Activated CD8-positive, alpha-beta T cell treated with anti-CD3 and anti-CD28 coated beads for 36 hours (primary cell): ENCODE results near the gene SPOP. TPM values are rescaled to one million over a fixed set of nuclear protein-coding genes. Genes with fewer than 3 reads are reported as not detected.

Experiments used
- ATAC-seq: fragments of 200-7000 bp; cut with Tn5 transposase; one replicate; pipeline ENCODE4 v1.10.0; 2021; ENCODE audit warnings: mild to moderate bottlenecking, moderate library complexity
- CTCF ChIA-PET: fragments of 350-600 bp; sonication (Branson Sonifier 250); formaldehyde crosslinking; loops from one replicate; lab custom pipeline; 2021; ENCODE audit warnings: antibody characterized with exemption; lab: Charles Lee
- POLR2A ChIA-PET: fragments of 350-600 bp; sonication (Branson Sonifier 250); formaldehyde crosslinking; loops from one replicate; lab custom pipeline; 2021; ENCODE audit warnings: antibody characterized with exemption; lab: Charles Lee
- DNase-seq: peaks from one replicate; pipeline ENCODE4 v3.0.0-alpha.2; 2020
- H3K27ac Mint-ChIP-seq: one replicate; pipeline ENCODE4 v1.8.0; 2021; ENCODE audit warnings: mild to moderate bottlenecking, mixed read lengths
- H3K27me3 Mint-ChIP-seq: one replicate; pipeline ENCODE4 v1.8.0; 2021; ENCODE audit warnings: mixed read lengths
- H3K36me3 Mint-ChIP-seq: one replicate; pipeline ENCODE4 v1.8.0; 2021; ENCODE audit warnings: low read depth, mixed read lengths
- H3K4me1 Mint-ChIP-seq: one replicate; pipeline ENCODE4 v1.8.0; 2021; ENCODE audit warnings: low read depth, mixed read lengths
- H3K4me3 Mint-ChIP-seq: one replicate; pipeline ENCODE4 v1.8.0; 2021; ENCODE audit warnings: mild to moderate bottlenecking, moderate library complexity, mixed read lengths
- H3K9me3 Mint-ChIP-seq: one replicate; pipeline ENCODE4 v1.8.0; 2021; ENCODE audit warnings: mixed read lengths
- intact Hi-C: fragments of 100-400 bp; cut with micrococcal nuclease; formaldehyde crosslinking; loops from one replicate; pipeline ENCODE4 v1.10.0; 2022
- total RNA-seq, 2 experiments: library from RNA; stranded (reverse); gene quantifications; one replicate each; pipeline ENCODE4 v1.2.3, GENCODE V29; 2021
- TF ChIP-seq, protein P1 (sequence below): fragments of 200-600 bp; IDR thresholded peaks from one replicate; pipeline ENCODE4 v1.8.0; 2022; ENCODE audit warnings: antibody characterized with exemption, mild to moderate bottlenecking

Gene SPOP
- total RNA-seq, 2 experiments from 2014 or later, result 61.6 to 63.5 TPM

DNA sequence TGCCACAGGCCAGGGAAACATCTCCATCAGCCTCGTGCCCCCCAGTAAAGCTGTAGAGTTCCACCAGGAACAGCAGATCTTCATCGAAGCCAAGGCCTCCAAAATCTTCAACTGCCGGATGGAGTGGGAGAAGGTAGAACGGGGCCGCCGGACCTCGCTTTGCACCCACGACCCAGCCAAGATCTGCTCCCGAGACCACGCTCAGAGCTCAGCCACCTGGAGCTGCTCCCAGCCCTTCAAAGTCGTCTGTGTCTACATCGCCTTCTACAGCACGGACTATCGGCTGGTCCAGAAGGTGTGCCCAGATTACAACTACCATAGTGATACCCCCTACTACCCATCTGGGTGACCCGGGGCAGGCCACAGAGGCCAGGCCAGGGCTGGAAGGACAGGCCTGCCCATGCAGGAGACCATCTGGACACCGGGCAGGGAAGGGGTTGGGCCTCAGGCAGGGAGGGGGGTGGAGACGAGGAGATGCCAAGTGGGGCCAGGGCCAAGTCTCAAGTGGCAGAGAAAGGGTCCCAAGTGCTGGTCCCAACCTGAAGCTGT, 98.9 kb downstream of the SPOP start:
- no peak for DNase-seq
- ChIA-PET POLR2A (interaction anchor here (0.6 kb wide), 1 partner anchor 35 kb away, joined by 3 read pairs; no protein-coding TSS in a partner anchor), CTCF (interaction anchor here (1.0 to 2.0 kb wide), 4 partner anchors 11 to 117 kb away, joined by 3 to 9 read pairs (median 4); no protein-coding TSS in a partner anchor)
- Mint-ChIP-seq H3K9me3 (no peaks in the 10 kb centered on the region), H3K4me1 (peaks cover 8% of the 10 kb centered on the region), H3K27ac (no peak overlapping the region), H3K4me3 (no peak overlapping the region), H3K27me3 (peaks cover 28% of the 10 kb centered on the region), H3K36me3 (no peaks in the 10 kb centered on the region)
- intact Hi-C loops, result loop anchor here (10.0 kb wide), 3 partner anchors 206 to 416 kb away; partner anchors contain the start of genes DLX3 and KAT7
- TF ChIP-seq, protein P1, sequence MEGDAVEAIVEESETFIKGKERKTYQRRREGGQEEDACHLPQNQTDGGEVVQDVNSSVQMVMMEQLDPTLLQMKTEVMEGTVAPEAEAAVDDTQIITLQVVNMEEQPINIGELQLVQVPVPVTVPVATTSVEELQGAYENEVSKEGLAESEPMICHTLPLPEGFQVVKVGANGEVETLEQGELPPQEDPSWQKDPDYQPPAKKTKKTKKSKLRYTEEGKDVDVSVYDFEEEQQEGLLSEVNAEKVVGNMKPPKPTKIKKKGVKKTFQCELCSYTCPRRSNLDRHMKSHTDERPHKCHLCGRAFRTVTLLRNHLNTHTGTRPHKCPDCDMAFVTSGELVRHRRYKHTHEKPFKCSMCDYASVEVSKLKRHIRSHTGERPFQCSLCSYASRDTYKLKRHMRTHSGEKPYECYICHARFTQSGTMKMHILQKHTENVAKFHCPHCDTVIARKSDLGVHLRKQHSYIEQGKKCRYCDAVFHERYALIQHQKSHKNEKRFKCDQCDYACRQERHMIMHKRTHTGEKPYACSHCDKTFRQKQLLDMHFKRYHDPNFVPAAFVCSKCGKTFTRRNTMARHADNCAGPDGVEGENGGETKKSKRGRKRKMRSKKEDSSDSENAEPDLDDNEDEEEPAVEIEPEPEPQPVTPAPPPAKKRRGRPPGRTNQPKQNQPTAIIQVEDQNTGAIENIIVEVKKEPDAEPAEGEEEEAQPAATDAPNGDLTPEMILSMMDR, result no peak
- ATAC-seq, result no peak

DNA sequence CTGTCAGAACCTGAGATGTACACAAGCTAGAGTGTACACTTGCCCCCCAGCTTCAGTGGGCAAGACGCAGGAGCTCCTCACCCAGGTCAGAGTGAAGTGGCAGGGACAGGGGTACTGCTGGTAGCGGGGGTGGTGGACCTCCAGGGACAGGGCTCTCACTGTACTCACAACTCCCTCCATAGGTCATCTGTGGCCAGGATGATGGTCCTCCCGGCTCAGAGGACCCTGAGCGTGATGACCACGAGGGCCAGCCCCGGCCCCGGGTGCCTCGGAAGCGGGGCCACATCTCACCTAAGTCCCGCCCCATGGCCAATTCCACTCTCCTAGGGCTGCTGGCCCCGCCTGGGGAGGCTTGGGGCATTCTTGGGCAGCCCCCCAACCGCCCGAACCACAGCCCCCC, 99.5 kb downstream of the SPOP start:
- Mint-ChIP-seq H3K4me3 (no peak overlapping the region), H3K9me3 (no peaks in the 10 kb centered on the region), H3K27me3 (peaks cover 34% of the 10 kb centered on the region), H3K36me3 (no peaks in the 10 kb centered on the region), H3K27ac (no peak overlapping the region), H3K4me1 (peaks cover 8% of the 10 kb centered on the region)
- intact Hi-C loops, result loop anchor here (10.0 kb wide), 3 partner anchors 206 to 416 kb away; partner anchors contain the start of genes DLX3 and KAT7
- DNase-seq (no peak), ATAC-seq (no peak)
- POLR2A ChIA-PET, result interaction anchor here (1.1 kb wide), 1 partner anchor 16 kb away, joined by 3 read pairs; no protein-coding TSS in a partner anchor
- TF ChIP-seq, protein P1, result no peak
- CTCF ChIA-PET, result interaction anchor here (1.0 to 2.0 kb wide), 3 partner anchors 11 to 117 kb away, joined by 3 to 9 read pairs (median 3); no protein-coding TSS in a partner anchor

DNA sequence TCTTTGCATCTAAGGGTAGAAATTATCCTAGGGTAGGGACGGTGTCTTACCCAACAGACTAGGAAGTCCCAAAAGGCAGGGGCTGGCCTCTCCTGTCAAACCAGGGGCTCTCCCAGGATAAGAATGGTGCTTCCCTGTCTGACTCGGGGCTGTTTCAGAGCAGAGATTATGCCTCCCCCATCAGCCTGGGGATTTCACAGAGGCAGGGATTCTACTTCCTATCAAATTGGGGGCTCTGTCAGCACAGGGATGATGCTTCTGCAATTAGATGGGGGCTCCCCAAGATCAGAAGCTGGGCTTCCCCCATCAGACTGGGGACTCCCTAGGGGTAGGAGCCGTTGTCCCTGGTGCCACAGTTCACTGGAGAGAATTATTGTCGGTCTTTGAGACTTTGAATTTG, 99.9 kb downstream of the SPOP start:
- Mint-ChIP-seq H3K4me1 (peaks cover 8% of the 10 kb centered on the region), H3K4me3 (no peak overlapping the region), H3K9me3 (no peaks in the 10 kb centered on the region), H3K27me3 (peaks cover 37% of the 10 kb centered on the region), H3K27ac (no peak overlapping the region), H3K36me3 (no peaks in the 10 kb centered on the region)
- ChIA-PET CTCF (interaction anchor here (1.0 to 2.0 kb wide), 3 partner anchors 10 to 118 kb away, joined by 3 to 9 read pairs (median 3); no protein-coding TSS in a partner anchor), POLR2A (interaction anchor here (1.1 kb wide), 1 partner anchor 16 kb away, joined by 3 read pairs; no protein-coding TSS in a partner anchor)
- ATAC-seq (no peak), DNase-seq (no peak)
- intact Hi-C loops, result loop anchor here (10.0 kb wide), 3 partner anchors 207 to 417 kb away; partner anchors contain the start of genes DLX3 and KAT7
- TF ChIP-seq, protein P1, result no peak

DNA sequence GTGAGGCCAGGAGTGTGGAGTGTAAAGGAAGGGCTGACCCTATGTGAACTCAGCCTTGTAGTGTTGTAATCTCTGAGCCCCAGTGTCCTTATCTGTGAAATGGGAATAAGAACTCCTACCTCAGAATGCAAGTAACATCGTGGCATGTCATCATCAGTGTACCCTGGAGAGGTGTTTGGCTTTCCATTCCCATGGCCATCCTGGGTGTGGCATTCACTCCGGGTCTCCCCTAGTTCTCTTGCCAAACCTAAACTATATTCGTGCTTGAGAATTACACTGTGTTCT, 100.3 kb downstream of the SPOP start:
- peaks cover 37% of the 10 kb centered on the region for H3K27me3 Mint-ChIP-seq
- intact Hi-C loops, result loop anchor here (10.0 kb wide), 3 partner anchors 207 to 417 kb away; partner anchors contain the start of genes DLX3 and KAT7

More for the DNA sequence above, 100.3 kb downstream of the SPOP start:
- H3K4me1 Mint-ChIP-seq, result peaks cover 8% of the 10 kb centered on the region
- no peak for ATAC-seq
- POLR2A ChIA-PET, result interaction anchor here (1.1 kb wide), 1 partner anchor 17 kb away, joined by 3 read pairs; no protein-coding TSS in a partner anchor
- DNase-seq, result no peak
- TF ChIP-seq, protein P1, result no peak
- no peak overlapping the region for H3K4me3 Mint-ChIP-seq
- no peaks in the 10 kb centered on the region for H3K9me3 Mint-ChIP-seq
- no peak overlapping the region for H3K27ac Mint-ChIP-seq
- CTCF ChIA-PET, result interaction anchor here (0.9 to 22.8 kb wide), 3 partner anchors 18 to 125 kb away, joined by 3 to 780 read pairs (median 8); partner anchors contain the start of gene SLC35B1
- no peaks in the 10 kb centered on the region for H3K36me3 Mint-ChIP-seq
